Panc1 (cell line): ENCODE measurements around the gene EGR1.

Experiments
- POLR2AphosphoS5 ChIP-seq: IDR thresholded peaks from 2 replicates; pipeline ENCODE4 v1.6.1; 2012; ENCODE audit warnings: mild to moderate bottlenecking, low read depth, low read length, moderate library complexity
- TF ChIP-seq, protein P1 (sequence below): fragments of 450-650 bp; IDR thresholded peaks from 2 replicates; pipeline ENCODE4 v1.5.1; 2017; ENCODE audit warnings: mild to moderate bottlenecking

DNA sequence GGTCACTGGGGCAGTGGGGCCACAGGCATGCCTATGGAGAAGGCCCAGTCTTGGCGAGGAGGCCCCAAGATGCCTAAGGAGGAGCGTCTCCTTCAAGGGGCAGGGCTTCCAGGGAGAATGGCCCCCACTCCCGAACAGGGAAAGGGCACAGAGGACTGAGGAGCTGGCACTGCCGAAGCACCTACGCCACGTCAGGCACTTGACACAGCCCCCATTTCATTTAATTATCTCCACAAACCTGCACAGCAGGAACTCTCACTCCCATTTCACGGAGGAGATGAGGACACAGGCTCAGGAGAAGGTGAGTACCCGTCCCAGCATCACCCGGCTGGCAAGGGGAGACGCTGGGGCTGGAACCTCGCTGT lies 26.0 kb downstream of the EGR1 start:
- TF ChIP-seq, protein P1, sequence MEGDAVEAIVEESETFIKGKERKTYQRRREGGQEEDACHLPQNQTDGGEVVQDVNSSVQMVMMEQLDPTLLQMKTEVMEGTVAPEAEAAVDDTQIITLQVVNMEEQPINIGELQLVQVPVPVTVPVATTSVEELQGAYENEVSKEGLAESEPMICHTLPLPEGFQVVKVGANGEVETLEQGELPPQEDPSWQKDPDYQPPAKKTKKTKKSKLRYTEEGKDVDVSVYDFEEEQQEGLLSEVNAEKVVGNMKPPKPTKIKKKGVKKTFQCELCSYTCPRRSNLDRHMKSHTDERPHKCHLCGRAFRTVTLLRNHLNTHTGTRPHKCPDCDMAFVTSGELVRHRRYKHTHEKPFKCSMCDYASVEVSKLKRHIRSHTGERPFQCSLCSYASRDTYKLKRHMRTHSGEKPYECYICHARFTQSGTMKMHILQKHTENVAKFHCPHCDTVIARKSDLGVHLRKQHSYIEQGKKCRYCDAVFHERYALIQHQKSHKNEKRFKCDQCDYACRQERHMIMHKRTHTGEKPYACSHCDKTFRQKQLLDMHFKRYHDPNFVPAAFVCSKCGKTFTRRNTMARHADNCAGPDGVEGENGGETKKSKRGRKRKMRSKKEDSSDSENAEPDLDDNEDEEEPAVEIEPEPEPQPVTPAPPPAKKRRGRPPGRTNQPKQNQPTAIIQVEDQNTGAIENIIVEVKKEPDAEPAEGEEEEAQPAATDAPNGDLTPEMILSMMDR = no peak
- no peak for TF ChIP-seq POLR2AphosphoS5
